Right lobe of liver (tissue), 4 donors: ENCODE results near the gene DERA.

Experiments used
- POLR2A ChIP-seq: fragments of 450-650 bp; IDR thresholded peaks from one replicate; pipeline ENCODE4 v1.6.1; 2017; ENCODE audit warnings: antibody characterized with exemption, mild to moderate bottlenecking
- TF ChIP-seq, protein P1 (sequence below), 4 donors: fragments of 200-600 bp in 3 of 4; fragments of 450-650 bp in 1 of 4; IDR thresholded peaks; one replicate each; pipeline versions ENCODE4 v1.5.1 to v1.8.0; 2016 to 2022; ENCODE audit warnings: antibody characterized with exemption in 4 of 4, mild to moderate bottlenecking in 2 of 4
- donor health status: DM: no; HTN: no; CAD: no.
- donor health status: DM: no; HTN: no; CAD: no.
- donor health status: DM: no; HTN: yes; CAD: no.

DNA sequence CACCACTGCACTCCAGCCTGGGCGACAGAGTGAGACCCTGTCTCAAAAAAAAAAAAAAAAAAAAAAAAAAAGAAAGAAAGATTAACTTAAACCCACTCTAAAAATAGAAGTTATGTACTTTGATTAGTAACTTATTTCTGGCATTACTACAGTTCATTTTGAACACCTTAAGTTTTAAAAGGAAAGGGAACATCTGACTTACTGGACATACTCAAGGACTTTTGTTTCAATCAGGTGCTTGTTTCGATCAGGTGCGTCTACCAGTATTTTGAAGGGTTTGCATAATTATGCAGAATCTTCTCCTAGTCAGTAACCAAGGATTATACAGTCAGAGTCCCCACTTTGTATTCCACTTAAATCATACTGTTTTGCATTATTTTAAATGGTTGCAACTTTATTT lies 105.6 kb downstream of the DERA start:
- TF ChIP-seq, protein P1, sequence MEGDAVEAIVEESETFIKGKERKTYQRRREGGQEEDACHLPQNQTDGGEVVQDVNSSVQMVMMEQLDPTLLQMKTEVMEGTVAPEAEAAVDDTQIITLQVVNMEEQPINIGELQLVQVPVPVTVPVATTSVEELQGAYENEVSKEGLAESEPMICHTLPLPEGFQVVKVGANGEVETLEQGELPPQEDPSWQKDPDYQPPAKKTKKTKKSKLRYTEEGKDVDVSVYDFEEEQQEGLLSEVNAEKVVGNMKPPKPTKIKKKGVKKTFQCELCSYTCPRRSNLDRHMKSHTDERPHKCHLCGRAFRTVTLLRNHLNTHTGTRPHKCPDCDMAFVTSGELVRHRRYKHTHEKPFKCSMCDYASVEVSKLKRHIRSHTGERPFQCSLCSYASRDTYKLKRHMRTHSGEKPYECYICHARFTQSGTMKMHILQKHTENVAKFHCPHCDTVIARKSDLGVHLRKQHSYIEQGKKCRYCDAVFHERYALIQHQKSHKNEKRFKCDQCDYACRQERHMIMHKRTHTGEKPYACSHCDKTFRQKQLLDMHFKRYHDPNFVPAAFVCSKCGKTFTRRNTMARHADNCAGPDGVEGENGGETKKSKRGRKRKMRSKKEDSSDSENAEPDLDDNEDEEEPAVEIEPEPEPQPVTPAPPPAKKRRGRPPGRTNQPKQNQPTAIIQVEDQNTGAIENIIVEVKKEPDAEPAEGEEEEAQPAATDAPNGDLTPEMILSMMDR (IDR thresholded peaks at IDR 0.05) = no peak
- TF ChIP-seq POLR2A = no peak
